ENCODE results near the gene FPR1.

The FPR1 gene

GRCh38 chr19:51702825-51703574, 48.7 kb downstream of the FPR1 start:
- Histone ChIP-seq H4K20me1 (ENCODE audit: control insufficient read depth, insufficient read depth, low read depth, low read length) (no peaks in the 10 kb centered on the region), H3K27ac (ENCODE audit: low read depth, low read length) (no peak overlapping the region), H3F3A (ENCODE audit: control insufficient read depth, insufficient read depth) (no peaks in the 10 kb centered on the region), H3K79me2 (ENCODE audit: control insufficient read depth, low read length) (peaks cover 13% of the 10 kb centered on the region), H3K4me3 (ENCODE audit: low read length) (peak overlapping the region; percentile 80), H3K9me2 (replicated peaks; ENCODE audit: control insufficient read depth, low read length) (no peaks in the 10 kb centered on the region), H3K36me3 (ENCODE audit: control insufficient read depth, low read length) (peaks cover 23% of the 10 kb centered on the region), H3K4me1 (ENCODE audit: control insufficient read depth, low read length) (peaks cover 19% of the 10 kb centered on the region), H3K9me3 (ENCODE audit: control insufficient read depth, insufficient read depth, low read length) (no peaks in the 10 kb centered on the region), H3K4me2 (ENCODE audit: low read length) (peak overlapping the region; percentile 77; the same call in 1 of the 2 replicates), H3K27me3 (ENCODE audit: control insufficient read depth, low read length) (no peaks in the 10 kb centered on the region)
- TF ChIP-seq, protein P1, sequence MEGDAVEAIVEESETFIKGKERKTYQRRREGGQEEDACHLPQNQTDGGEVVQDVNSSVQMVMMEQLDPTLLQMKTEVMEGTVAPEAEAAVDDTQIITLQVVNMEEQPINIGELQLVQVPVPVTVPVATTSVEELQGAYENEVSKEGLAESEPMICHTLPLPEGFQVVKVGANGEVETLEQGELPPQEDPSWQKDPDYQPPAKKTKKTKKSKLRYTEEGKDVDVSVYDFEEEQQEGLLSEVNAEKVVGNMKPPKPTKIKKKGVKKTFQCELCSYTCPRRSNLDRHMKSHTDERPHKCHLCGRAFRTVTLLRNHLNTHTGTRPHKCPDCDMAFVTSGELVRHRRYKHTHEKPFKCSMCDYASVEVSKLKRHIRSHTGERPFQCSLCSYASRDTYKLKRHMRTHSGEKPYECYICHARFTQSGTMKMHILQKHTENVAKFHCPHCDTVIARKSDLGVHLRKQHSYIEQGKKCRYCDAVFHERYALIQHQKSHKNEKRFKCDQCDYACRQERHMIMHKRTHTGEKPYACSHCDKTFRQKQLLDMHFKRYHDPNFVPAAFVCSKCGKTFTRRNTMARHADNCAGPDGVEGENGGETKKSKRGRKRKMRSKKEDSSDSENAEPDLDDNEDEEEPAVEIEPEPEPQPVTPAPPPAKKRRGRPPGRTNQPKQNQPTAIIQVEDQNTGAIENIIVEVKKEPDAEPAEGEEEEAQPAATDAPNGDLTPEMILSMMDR (IDR thresholded peaks at IDR 0.05; ENCODE audit: low read depth, low read length, poor library complexity, severe bottlenecking): no peak
- TF ChIP-seq EZH2phosphoT487 (IDR thresholded peaks at IDR 0.05; ENCODE audit: borderline replicate concordance, low read length): no peak

GRCh38 chr19:51702103-51702824, 49.4 kb downstream of the FPR1 start:
- no peaks in the 10 kb centered on the region for H3K27me3 ChIP-seq (ENCODE audit: control insufficient read depth, low read length)
- H3K4me3 ChIP-seq (ENCODE audit: low read length): no peak overlapping the region
- H3K36me3 ChIP-seq (ENCODE audit: control insufficient read depth, low read length): peaks cover 17% of the 10 kb centered on the region
- H3K79me2 ChIP-seq (ENCODE audit: control insufficient read depth, low read length): peaks cover 13% of the 10 kb centered on the region
- no peaks in the 10 kb centered on the region for H3K9me3 ChIP-seq (ENCODE audit: control insufficient read depth, insufficient read depth, low read length)
- H3K4me1 ChIP-seq (ENCODE audit: control insufficient read depth, low read length): peaks cover 19% of the 10 kb centered on the region
- TF ChIP-seq, protein P1 (IDR thresholded peaks at IDR 0.05; ENCODE audit: low read depth, low read length, poor library complexity, severe bottlenecking): no peak
- no peak for TF ChIP-seq EZH2phosphoT487 (IDR thresholded peaks at IDR 0.05; ENCODE audit: borderline replicate concordance, low read length)
- no peak overlapping the region for H3K27ac ChIP-seq (ENCODE audit: low read depth, low read length)
- no peak overlapping the region for H3K4me2 ChIP-seq (ENCODE audit: low read length)
- H4K20me1 ChIP-seq (ENCODE audit: control insufficient read depth, insufficient read depth, low read depth, low read length): no peaks in the 10 kb centered on the region
- H3F3A ChIP-seq (ENCODE audit: control insufficient read depth, insufficient read depth): no peaks in the 10 kb centered on the region
- H3K9me2 ChIP-seq (replicated peaks; ENCODE audit: control insufficient read depth, low read length): no peaks in the 10 kb centered on the region

DNA sequence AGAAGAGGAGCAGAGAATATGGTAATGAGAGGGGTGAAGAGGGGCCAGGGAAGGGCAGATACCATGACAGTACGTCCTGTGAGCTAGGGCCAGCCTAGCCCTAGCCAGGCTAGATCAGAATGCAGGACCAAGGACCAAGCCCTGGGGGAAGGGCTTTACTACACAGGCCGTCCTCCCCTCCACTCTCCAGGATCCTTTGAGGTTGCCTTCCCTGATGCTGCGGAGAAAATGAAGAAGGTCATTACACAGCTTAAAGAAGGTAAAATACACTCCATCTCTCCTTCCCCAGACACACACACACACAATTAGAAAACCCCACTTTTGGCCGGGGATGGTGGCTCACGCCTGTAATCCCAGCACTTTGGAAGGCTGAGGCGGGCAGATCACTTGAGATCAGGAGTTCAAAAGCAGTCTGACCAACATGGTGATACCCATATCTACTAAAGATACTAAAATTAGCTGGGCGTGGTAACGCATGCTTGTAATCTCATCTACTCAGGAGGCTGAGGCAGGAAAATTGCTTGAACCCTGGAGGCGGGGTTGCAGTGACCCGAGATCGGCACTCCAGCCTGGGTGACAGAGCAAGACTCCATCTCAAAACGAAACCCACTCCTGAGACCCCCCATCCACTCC, 50.1 kb downstream of the FPR1 start:
- H3K79me2 ChIP-seq (ENCODE audit: control insufficient read depth, low read length): peaks cover 13% of the 10 kb centered on the region
- no peaks in the 10 kb centered on the region for H3F3A ChIP-seq (ENCODE audit: control insufficient read depth, insufficient read depth)
- no peaks in the 10 kb centered on the region for H3K9me2 ChIP-seq (replicated peaks; ENCODE audit: control insufficient read depth, low read length)
- H3K4me1 ChIP-seq (ENCODE audit: control insufficient read depth, low read length): peaks cover 19% of the 10 kb centered on the region
- no peak overlapping the region for H3K4me2 ChIP-seq (ENCODE audit: low read length)
- no peak overlapping the region for H3K27ac ChIP-seq (ENCODE audit: low read depth, low read length)
- no peaks in the 10 kb centered on the region for H4K20me1 ChIP-seq (ENCODE audit: control insufficient read depth, insufficient read depth, low read depth, low read length)
- no peak overlapping the region for H3K4me3 ChIP-seq (ENCODE audit: low read length)
- TF ChIP-seq, protein P1 (IDR thresholded peaks at IDR 0.05; ENCODE audit: low read depth, low read length, poor library complexity, severe bottlenecking): no peak
- no peak for TF ChIP-seq EZH2phosphoT487 (IDR thresholded peaks at IDR 0.05; ENCODE audit: borderline replicate concordance, low read length)
- H3K27me3 ChIP-seq (ENCODE audit: control insufficient read depth, low read length): no peaks in the 10 kb centered on the region
- peaks cover 15% of the 10 kb centered on the region for H3K36me3 ChIP-seq (ENCODE audit: control insufficient read depth, low read length)
- H3K9me3 ChIP-seq (ENCODE audit: control insufficient read depth, insufficient read depth, low read length): no peaks in the 10 kb centered on the region

Data from DOHH2 (cell line).